MM.1S (cell line): ENCODE results near the gene APLP2.
A peak's percentile ranks its signal among the peaks of the same experiment; 100 is the strongest.

ENCODE experiments used
- DNase-seq: peaks from one replicate; pipeline ENCODE4 v3.0.0-alpha.2; 2015
- H2AFZ ChIP-seq: fragments of 300-600 bp; sonication (generic); 2 replicates; pipeline ENCODE4 v1.6.0; 2016; ENCODE audit warnings: antibody characterized with exemption, low read length
- H3F3A ChIP-seq: fragments of 300-600 bp; sonication (generic); 2 replicates; pipeline ENCODE4 v1.6.1; 2016; ENCODE audit warnings: mild to moderate bottlenecking, antibody characterized with exemption, low read length, moderate library complexity, mixed read lengths; ENCODE audit not compliant: insufficient read depth
- H3K27ac ChIP-seq: fragments of 300-600 bp; sonication (generic); 2 replicates; pipeline ENCODE4 v1.5.1; 2016; ENCODE audit warnings: mild to moderate bottlenecking, low read length
- H3K27me3 ChIP-seq: fragments of 300-600 bp; sonication (generic); replicated peaks from 2 replicates; pipeline ENCODE4 v1.6.0; 2016; ENCODE audit warnings: low read length; ENCODE audit not compliant: insufficient read depth
- H3K36me3 ChIP-seq: fragments of 300-600 bp; sonication (generic); replicated peaks from 2 replicates; pipeline ENCODE4 v1.6.1; 2016; ENCODE audit warnings: mild to moderate bottlenecking, low read length, mixed read lengths; ENCODE audit not compliant: insufficient read depth
- H3K4me1 ChIP-seq: fragments of 300-600 bp; sonication (generic); 2 replicates; pipeline ENCODE4 v1.6.1; 2016; ENCODE audit warnings: low read length, mixed read lengths
- H3K4me2 ChIP-seq: fragments of 300-600 bp; sonication (generic); 2 replicates; pipeline ENCODE4 v1.6.0; 2016; ENCODE audit warnings: low read depth, low read length
- H3K4me3 ChIP-seq: fragments of 300-600 bp; sonication (generic); 2 replicates; pipeline ENCODE4 v1.5.1; 2016; ENCODE audit warnings: low read length, mixed read lengths
- H3K79me2 ChIP-seq: fragments of 300-600 bp; sonication (generic); 2 replicates; pipeline ENCODE4 v1.6.1; 2016; ENCODE audit warnings: mixed run types, low read length, mixed read lengths
- H3K9ac ChIP-seq: fragments of 300-600 bp; sonication (generic); 2 replicates; pipeline ENCODE4 v1.6.1; 2016; ENCODE audit warnings: low read length, mixed read lengths
- H3K9me2 ChIP-seq: fragments of 300-600 bp; sonication (generic); replicated peaks from 2 replicates; pipeline ENCODE4 v1.6.1; 2016; ENCODE audit warnings: mild to moderate bottlenecking, low read length, mixed read lengths; ENCODE audit not compliant: insufficient read depth
- H3K9me3 ChIP-seq: fragments of 300-600 bp; sonication (generic); replicated peaks from 2 replicates; pipeline ENCODE4 v1.6.1; 2016; ENCODE audit warnings: mild to moderate bottlenecking, low read length, mixed read lengths; ENCODE audit not compliant: insufficient read depth
- H4K20me1 ChIP-seq: fragments of 300-600 bp; sonication (generic); 2 replicates; pipeline ENCODE4 v1.6.1; 2016; ENCODE audit warnings: mild to moderate bottlenecking, low read length, moderate library complexity, mixed read lengths; ENCODE audit not compliant: insufficient read depth
- EZH2 ChIP-seq: fragments of 300-600 bp; sonication (generic); optimal IDR thresholded peaks from 2 replicates; pipeline ENCODE3; 2017; ENCODE audit warnings: low read depth, mild to moderate bottlenecking, antibody characterized with exemption, low read length, mixed read lengths
- EZH2phosphoT487 ChIP-seq: fragments of 300-600 bp; sonication (generic); IDR thresholded peaks from 2 replicates; pipeline ENCODE4 v1.6.1; 2018; ENCODE audit warnings: antibody characterized with exemption, low read length
- TF ChIP-seq, protein P1 (sequence below): fragments of 300-600 bp; sonication (generic); IDR thresholded peaks from 2 replicates; pipeline ENCODE4 v1.5.1; 2016; ENCODE audit warnings: antibody characterized with exemption, low read length, mixed read lengths

Gene APLP2

GRCh38 chr11:130114726-130115125 lies 45.0 kb downstream of the APLP2 start:
- H3K9me3 ChIP-seq, result no peaks in the 10 kb centered on the region
- no peaks in the 10 kb centered on the region for H3K79me2 ChIP-seq
- no peak overlapping the region for H3K4me2 ChIP-seq
- no peak overlapping the region for H3K9ac ChIP-seq
- peaks cover 6% of the 10 kb centered on the region; the same call in 1 of the 2 replicates for H4K20me1 ChIP-seq
- H3K36me3 ChIP-seq, result no peaks in the 10 kb centered on the region
- no peak overlapping the region for H3K4me3 ChIP-seq
- H3K27me3 ChIP-seq, result no peaks in the 10 kb centered on the region
- H3K27ac ChIP-seq, result no peak overlapping the region
- H3F3A ChIP-seq, result peaks cover 13% of the 10 kb centered on the region
- DNase-seq, result no peak
- peaks cover 20% of the 10 kb centered on the region for H3K4me1 ChIP-seq
- H3K9me2 ChIP-seq, result no peaks in the 10 kb centered on the region
- H2AFZ ChIP-seq, result no peak overlapping the region
- TF ChIP-seq EZH2, result no peak
- TF ChIP-seq, protein P1, sequence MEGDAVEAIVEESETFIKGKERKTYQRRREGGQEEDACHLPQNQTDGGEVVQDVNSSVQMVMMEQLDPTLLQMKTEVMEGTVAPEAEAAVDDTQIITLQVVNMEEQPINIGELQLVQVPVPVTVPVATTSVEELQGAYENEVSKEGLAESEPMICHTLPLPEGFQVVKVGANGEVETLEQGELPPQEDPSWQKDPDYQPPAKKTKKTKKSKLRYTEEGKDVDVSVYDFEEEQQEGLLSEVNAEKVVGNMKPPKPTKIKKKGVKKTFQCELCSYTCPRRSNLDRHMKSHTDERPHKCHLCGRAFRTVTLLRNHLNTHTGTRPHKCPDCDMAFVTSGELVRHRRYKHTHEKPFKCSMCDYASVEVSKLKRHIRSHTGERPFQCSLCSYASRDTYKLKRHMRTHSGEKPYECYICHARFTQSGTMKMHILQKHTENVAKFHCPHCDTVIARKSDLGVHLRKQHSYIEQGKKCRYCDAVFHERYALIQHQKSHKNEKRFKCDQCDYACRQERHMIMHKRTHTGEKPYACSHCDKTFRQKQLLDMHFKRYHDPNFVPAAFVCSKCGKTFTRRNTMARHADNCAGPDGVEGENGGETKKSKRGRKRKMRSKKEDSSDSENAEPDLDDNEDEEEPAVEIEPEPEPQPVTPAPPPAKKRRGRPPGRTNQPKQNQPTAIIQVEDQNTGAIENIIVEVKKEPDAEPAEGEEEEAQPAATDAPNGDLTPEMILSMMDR, result no peak
- no peak for TF ChIP-seq EZH2phosphoT487

GRCh38 chr11:130115218-130115617 lies 45.5 kb downstream of the APLP2 start:
- Histone ChIP-seq H3K27ac (no peak overlapping the region), H4K20me1 (peaks cover 6% of the 10 kb centered on the region; the same call in 1 of the 2 replicates), H3K9me3 (no peaks in the 10 kb centered on the region), H3F3A (peaks cover 13% of the 10 kb centered on the region), H3K9me2 (no peaks in the 10 kb centered on the region), H2AFZ (no peak overlapping the region), H3K9ac (no peak overlapping the region), H3K27me3 (no peaks in the 10 kb centered on the region), H3K36me3 (no peaks in the 10 kb centered on the region), H3K79me2 (no peaks in the 10 kb centered on the region), H3K4me1 (peaks cover 20% of the 10 kb centered on the region), H3K4me3 (no peak overlapping the region), H3K4me2 (no peak overlapping the region)
- TF ChIP-seq EZH2phosphoT487 (no peak), EZH2 (no peak)
- TF ChIP-seq, protein P1, result no peak
- no peak for DNase-seq

- no peaks in the 10 kb centered on the region for H3K9me2 ChIP-seq
- H3K36me3 ChIP-seq, result no peaks in the 10 kb centered on the region
- peaks cover 13% of the 10 kb centered on the region for H3F3A ChIP-seq
- H3K4me3 ChIP-seq, result no peak overlapping the region
- peaks cover 20% of the 10 kb centered on the region for H3K4me1 ChIP-seq
- TF ChIP-seq EZH2phosphoT487 (no peak), EZH2 (no peak)
- TF ChIP-seq, protein P1, result no peak
- no peak overlapping the region for H3K9ac ChIP-seq
- H3K27ac ChIP-seq, result no peak overlapping the region
- peak; percentile 87 for DNase-seq
- no peaks in the 10 kb centered on the region for H3K79me2 ChIP-seq
- no peaks in the 10 kb centered on the region for H3K27me3 ChIP-seq
- H3K4me2 ChIP-seq, result peak overlapping the region; percentile 45
- H2AFZ ChIP-seq, result no peak overlapping the region
- peaks cover 6% of the 10 kb centered on the region; the same call in 1 of the 2 replicates for H4K20me1 ChIP-seq
- no peaks in the 10 kb centered on the region for H3K9me3 ChIP-seq
These were observed 48.5 kb downstream of the APLP2 start for GRCh38 chr11:130118165-130118564.
